ENCODE measurements around the gene SNCAIP.
"Not testable (repeated sequence)": the region's sequence is repeated elsewhere in the genome, so short reads cannot be mapped to it uniquely, and the experiment has no call there.

The SNCAIP gene

DNA sequence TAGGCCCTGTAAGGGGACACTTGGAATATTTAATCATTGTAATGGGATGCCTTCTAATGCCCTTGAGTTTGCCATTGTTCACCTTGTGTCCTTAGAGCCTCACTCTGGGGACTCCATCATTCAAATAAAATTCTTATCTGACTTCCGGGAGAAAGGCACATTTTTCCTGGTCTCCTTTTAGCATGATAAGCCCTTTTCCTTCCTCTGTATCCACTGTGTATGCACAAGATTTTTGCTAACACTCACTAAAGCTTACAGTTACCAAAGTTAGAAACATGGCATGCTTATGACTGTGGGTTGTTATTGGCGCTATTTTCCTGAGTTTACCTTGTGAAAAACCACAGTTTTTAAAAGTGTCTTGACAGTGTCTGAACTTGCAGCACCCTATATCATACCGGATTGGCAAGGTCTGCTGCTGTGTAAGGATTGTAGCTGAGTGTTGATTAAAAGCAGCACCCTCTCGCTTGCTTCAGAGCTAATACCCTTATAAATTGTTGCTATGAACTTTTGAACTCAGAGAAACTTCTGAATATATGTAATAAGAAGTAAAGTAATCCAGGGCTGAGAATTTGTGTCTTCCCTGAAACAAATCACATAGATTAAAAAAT is 46.4 kb downstream of the SNCAIP start:
- ATAC-seq (replicated peaks) (no peak), DNase-seq (no peak)
- H3K4me3 Mint-ChIP-seq, result no peak overlapping the region
- H3K9me3 Mint-ChIP-seq, result no peaks in the 10 kb centered on the region
- no peaks in the 10 kb centered on the region for H3K27me3 Mint-ChIP-seq
- no peaks in the 10 kb centered on the region for H3K36me3 Mint-ChIP-seq
- no peak overlapping the region for H3K27ac Mint-ChIP-seq
- H3K4me1 Mint-ChIP-seq, result no peaks in the 10 kb centered on the region

DNA sequence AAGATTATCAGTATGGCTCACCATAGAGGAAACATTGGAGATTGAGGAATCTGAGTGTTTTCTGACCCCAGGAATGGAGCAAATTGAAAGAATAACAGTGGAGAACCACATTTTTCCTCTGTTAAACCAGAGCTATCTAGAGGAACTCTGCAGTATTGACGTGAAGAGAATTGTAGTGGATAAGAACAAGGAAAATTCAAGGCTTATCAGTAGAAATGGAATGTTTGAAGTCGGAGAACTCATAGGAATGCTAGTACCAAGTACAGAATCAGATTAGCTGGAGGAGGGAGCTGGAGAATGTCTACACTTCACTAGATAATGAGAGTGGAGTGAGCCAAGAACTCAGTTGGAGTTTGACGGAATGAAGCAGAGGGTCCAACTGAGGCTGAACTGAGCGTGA is 50.3 kb downstream of the SNCAIP start:
- no peaks in the 10 kb centered on the region for H3K9me3 Mint-ChIP-seq
- no peaks in the 10 kb centered on the region for H3K27me3 Mint-ChIP-seq
- no peak overlapping the region for H3K4me3 Mint-ChIP-seq
- no peaks in the 10 kb centered on the region for H3K36me3 Mint-ChIP-seq
- DNase-seq (no peak), ATAC-seq (replicated peaks) (no peak)
- H3K27ac Mint-ChIP-seq, result no peak overlapping the region
- no peaks in the 10 kb centered on the region for H3K4me1 Mint-ChIP-seq

GRCh38 chr5:122363623-122364022 is 51.6 kb downstream of the SNCAIP start:
- no peaks in the 10 kb centered on the region for H3K36me3 Mint-ChIP-seq
- DNase-seq (no peak), ATAC-seq (replicated peaks) (no peak)
- no peak overlapping the region for H3K27ac Mint-ChIP-seq
- H3K27me3 Mint-ChIP-seq, result no peaks in the 10 kb centered on the region
- H3K4me1 Mint-ChIP-seq, result no peaks in the 10 kb centered on the region
- H3K4me3 Mint-ChIP-seq, result no peak overlapping the region
- H3K9me3 Mint-ChIP-seq, result no peaks in the 10 kb centered on the region

DNA sequence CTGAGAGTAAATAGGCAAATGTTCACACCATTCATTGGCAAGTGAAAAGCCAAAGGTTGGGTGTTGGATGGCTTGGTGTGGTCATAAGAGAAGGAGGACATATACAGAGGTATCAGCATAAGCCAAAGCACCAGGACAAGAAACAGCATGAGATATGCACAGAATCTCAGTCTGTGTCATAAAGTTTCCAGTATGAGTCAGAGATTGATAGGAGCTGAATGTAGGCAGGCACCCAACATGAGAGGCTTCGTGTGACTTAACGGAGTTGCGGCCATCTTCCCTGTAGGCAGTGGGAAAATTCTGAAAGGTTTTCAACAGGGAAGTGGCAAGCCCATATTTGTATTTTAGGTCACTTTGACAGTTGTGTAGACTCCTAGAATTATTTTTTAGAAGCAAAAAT is 54.5 kb downstream of the SNCAIP start:
- H3K27ac Mint-ChIP-seq, result no peak overlapping the region
- H3K36me3 Mint-ChIP-seq, result no peaks in the 10 kb centered on the region
- H3K9me3 Mint-ChIP-seq, result no peaks in the 10 kb centered on the region
- H3K4me1 Mint-ChIP-seq, result no peaks in the 10 kb centered on the region
- H3K4me3 Mint-ChIP-seq, result no peak overlapping the region
- peak; percentile 19 to 42 for ATAC-seq (replicated peaks)
- DNase-seq, result no peak
- H3K27me3 Mint-ChIP-seq, result no peaks in the 10 kb centered on the region

GRCh38 chr5:122367456-122367855 is 55.4 kb downstream of the SNCAIP start:
- DNase-seq (no peak), ATAC-seq (replicated peaks) (no peak)
- H3K36me3 Mint-ChIP-seq, result no peaks in the 10 kb centered on the region
- H3K27me3 Mint-ChIP-seq, result no peaks in the 10 kb centered on the region
- H3K27ac Mint-ChIP-seq, result no peak overlapping the region
- H3K4me1 Mint-ChIP-seq, result no peaks in the 10 kb centered on the region
- no peak overlapping the region for H3K4me3 Mint-ChIP-seq
- no peaks in the 10 kb centered on the region for H3K9me3 Mint-ChIP-seq

DNA sequence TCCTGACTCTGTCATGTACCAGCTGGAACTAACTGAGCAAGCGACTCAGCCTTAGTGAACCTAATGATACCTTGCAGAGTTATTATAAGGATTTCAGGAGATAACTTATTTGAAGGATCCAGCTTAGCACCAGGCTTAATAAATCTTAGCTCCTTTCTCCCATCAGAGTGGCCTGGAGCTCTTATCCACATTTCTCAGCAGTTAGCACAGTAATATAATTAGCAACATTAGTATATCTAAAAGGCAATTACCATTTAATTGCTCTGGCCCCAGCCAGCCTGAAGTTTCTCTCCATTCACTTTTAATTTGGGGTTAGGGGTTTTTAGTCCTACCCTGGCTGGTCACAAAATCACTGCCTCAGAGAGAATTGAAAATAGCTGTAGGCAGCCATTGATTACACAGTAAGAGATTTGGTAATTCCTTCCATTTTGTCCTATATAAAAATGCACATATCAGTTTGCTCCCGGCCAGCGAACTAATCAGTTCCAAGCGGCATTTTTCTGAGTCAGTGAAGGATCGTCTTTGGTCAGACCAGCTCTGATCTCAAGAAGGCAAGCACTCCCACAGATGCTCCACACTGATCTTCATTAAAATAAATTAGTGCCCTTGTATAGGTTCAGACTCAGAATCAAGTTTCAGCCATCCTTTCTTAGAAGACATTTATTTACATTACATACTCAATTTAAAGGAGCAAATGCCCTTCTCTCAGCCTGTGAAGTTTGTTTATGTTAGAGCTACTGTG is 56.6 kb downstream of the SNCAIP start:
- no peaks in the 10 kb centered on the region for H3K4me1 Mint-ChIP-seq
- H3K4me3 Mint-ChIP-seq, result no peak overlapping the region
- no peak for DNase-seq
- no peak for ATAC-seq (replicated peaks)
- no peak overlapping the region for H3K27ac Mint-ChIP-seq
- no peaks in the 10 kb centered on the region for H3K36me3 Mint-ChIP-seq
- no peaks in the 10 kb centered on the region for H3K9me3 Mint-ChIP-seq
- H3K27me3 Mint-ChIP-seq, result no peaks in the 10 kb centered on the region

- no peak for ATAC-seq (replicated peaks)
- no peak overlapping the region for H3K27ac Mint-ChIP-seq
- no peaks in the 10 kb centered on the region for H3K27me3 Mint-ChIP-seq
- H3K36me3 Mint-ChIP-seq, result no peaks in the 10 kb centered on the region
- H3K4me1 Mint-ChIP-seq, result no peaks in the 10 kb centered on the region
- no peak overlapping the region for H3K4me3 Mint-ChIP-seq
- DNase-seq, result no peak
- no peaks in the 10 kb centered on the region for H3K9me3 Mint-ChIP-seq
Observed at GRCh38 chr5:122369253-122369815, 57.3 kb downstream of the SNCAIP start.

DNA sequence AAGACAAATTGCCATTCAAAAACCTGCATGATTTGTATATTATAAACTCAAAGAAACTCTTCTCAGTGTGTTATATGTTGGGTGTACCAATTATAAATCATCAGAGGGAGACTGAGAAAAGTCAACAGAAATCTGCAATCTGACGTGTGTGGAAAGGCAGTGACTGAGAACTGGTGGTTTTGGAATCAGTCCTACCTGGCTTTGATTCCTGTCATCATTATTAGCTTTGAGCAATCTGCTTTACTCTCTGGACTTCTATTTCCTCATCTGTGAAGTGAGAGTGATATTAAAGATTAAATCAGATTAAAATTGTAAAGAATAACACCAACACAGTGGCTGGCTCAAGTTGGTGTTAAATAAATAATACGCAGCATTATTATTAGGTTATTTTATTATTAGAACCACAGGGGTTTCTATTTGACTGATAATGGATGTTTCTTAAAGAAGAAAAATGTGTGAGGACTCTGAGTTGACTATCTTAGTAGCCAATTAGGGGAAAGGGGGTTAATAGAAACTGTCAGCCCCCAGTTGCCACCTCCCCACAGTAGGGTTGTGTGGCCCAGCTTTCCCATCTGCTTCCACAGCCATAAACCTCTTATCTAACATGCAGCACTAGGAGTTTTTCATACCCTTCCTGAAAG is 59.6 kb downstream of the SNCAIP start:
- H3K27ac Mint-ChIP-seq, result no peak overlapping the region
- H3K27me3 Mint-ChIP-seq, result no peaks in the 10 kb centered on the region
- H3K9me3 Mint-ChIP-seq, result no peaks in the 10 kb centered on the region
- H3K4me1 Mint-ChIP-seq, result no peaks in the 10 kb centered on the region
- ATAC-seq (replicated peaks) (no peak), DNase-seq (no peak)
- H3K4me3 Mint-ChIP-seq, result no peak overlapping the region
- no peaks in the 10 kb centered on the region for H3K36me3 Mint-ChIP-seq

DNA sequence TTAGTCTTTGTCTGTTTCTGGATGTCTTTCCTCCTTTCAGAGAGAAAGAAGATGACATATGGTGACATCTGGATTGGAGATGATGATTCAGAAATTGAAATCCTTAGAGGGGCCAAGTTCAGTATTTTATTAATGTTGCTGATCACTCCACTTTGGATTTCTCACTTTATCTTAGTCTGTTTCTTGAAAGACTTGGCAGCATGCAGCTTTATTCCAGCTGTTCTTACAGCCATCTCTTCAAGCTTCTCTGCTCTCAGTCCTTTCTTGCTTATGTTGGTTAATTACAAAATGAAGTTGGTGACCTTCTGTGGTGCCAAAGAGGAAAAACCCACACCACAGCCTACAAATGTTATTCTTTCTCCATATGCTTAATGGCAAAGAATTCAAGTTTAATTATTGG is 62.1 kb downstream of the SNCAIP start:
- DNase-seq (no peak), ATAC-seq (replicated peaks) (no peak)
- Mint-ChIP-seq H3K27ac (no peak overlapping the region), H3K9me3 (no peaks in the 10 kb centered on the region), H3K4me1 (no peaks in the 10 kb centered on the region), H3K36me3 (no peaks in the 10 kb centered on the region), H3K27me3 (no peaks in the 10 kb centered on the region), H3K4me3 (no peak overlapping the region)

DNA sequence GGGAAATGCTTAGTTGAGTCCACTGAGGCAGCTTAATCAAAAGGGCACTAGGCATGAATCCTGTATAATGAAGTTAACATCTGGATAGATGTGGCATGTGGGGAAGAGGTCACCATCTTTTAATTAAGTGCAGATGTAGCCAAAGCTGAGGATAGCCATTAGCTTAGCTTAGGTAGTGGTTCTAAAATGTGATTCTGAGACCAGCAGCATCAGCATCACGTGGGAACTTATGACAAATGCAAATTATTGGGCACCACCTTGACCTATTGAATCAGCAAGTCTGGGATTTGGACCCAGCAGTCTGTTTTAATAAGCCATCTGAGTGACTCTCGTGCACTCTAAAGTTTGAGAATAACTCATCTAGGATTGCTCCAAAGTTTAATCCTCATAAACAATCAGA is 63.8 kb downstream of the SNCAIP start:
- no peak overlapping the region for H3K27ac Mint-ChIP-seq
- no peaks in the 10 kb centered on the region for H3K27me3 Mint-ChIP-seq
- no peak overlapping the region for H3K4me3 Mint-ChIP-seq
- H3K4me1 Mint-ChIP-seq, result no peaks in the 10 kb centered on the region
- H3K36me3 Mint-ChIP-seq, result no peaks in the 10 kb centered on the region
- no peak for DNase-seq
- H3K9me3 Mint-ChIP-seq, result no peaks in the 10 kb centered on the region
- ATAC-seq (replicated peaks), result no peak

DNA sequence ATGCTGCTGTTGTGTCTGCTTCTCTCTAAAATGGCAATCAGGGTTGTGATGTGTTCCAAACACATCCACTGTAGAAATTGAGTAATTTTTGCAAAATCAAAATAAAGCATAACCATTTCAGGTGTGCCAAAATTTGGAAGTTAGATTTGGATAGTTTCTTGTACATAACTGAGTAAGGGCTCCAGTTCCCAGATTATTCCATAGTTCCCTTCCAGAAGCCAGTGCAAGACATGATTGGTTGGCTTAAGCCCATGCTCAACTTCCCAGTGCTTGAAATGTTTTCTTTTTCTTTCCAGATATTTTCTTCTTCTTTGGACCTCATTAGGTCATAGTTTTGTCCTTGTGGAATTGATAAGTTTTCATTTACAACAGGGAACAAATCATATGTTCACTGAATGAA is 64.2 kb downstream of the SNCAIP start:
- no peak for DNase-seq
- no peaks in the 10 kb centered on the region for H3K9me3 Mint-ChIP-seq

GRCh38 chr5:122377026-122377425 is 65.0 kb downstream of the SNCAIP start:
- ATAC-seq (replicated peaks) (no peak), DNase-seq (no peak)
- H3K27me3 Mint-ChIP-seq, result no peaks in the 10 kb centered on the region
- no peaks in the 10 kb centered on the region for H3K36me3 Mint-ChIP-seq
- no peaks in the 10 kb centered on the region for H3K9me3 Mint-ChIP-seq
- H3K4me1 Mint-ChIP-seq, result no peaks in the 10 kb centered on the region
- no peak overlapping the region for H3K4me3 Mint-ChIP-seq
- no peak overlapping the region for H3K27ac Mint-ChIP-seq

More for the DNA sequence above, 64.2 kb downstream of the SNCAIP start:
- Mint-ChIP-seq H3K27me3 (no peaks in the 10 kb centered on the region), H3K36me3 (no peaks in the 10 kb centered on the region), H3K4me3 (no peak overlapping the region), H3K4me1 (no peaks in the 10 kb centered on the region), H3K27ac (no peak overlapping the region)
- ATAC-seq (replicated peaks), result no peak

- not testable (repeated sequence) for H3K27ac Mint-ChIP-seq, H3K4me3 Mint-ChIP-seq, H3K27me3 Mint-ChIP-seq
Observed at GRCh38 chr5:122382938-122383337, 70.9 kb downstream of the SNCAIP start.

GRCh38 chr5:122384739-122385235 is 72.8 kb downstream of the SNCAIP start:
- ATAC-seq (replicated peaks), result no peak
- no peaks in the 10 kb centered on the region for H3K36me3 Mint-ChIP-seq
- no peaks in the 10 kb centered on the region for H3K4me1 Mint-ChIP-seq
- DNase-seq, result no peak
- H3K27ac Mint-ChIP-seq, result no peak overlapping the region
- H3K27me3 Mint-ChIP-seq, result peaks cover under 1 to 9% of the 10 kb centered on the region in 2 donors
- no peak overlapping the region for H3K4me3 Mint-ChIP-seq
- H3K9me3 Mint-ChIP-seq, result peaks cover 0 to 3% of the 10 kb centered on the region in 2 donors

More at GRCh38 chr5:122382938-122383337, 70.9 kb downstream of the SNCAIP start:
- not testable (repeated sequence) for H3K9me3 Mint-ChIP-seq; ATAC-seq (replicated peaks); H3K4me1 Mint-ChIP-seq; DNase-seq; H3K36me3 Mint-ChIP-seq

GRCh38 chr5:122385286-122385685 is 73.2 kb downstream of the SNCAIP start:
- Mint-ChIP-seq H3K9me3 (peaks cover 0 to 3% of the 10 kb centered on the region in 2 donors), H3K36me3 (no peaks in the 10 kb centered on the region), H3K4me3 (no peak overlapping the region), H3K27me3 (peaks cover 5 to 9% of the 10 kb centered on the region in 2 donors), H3K27ac (no peak overlapping the region), H3K4me1 (no peaks in the 10 kb centered on the region)
- DNase-seq (no peak), ATAC-seq (replicated peaks) (no peak)
